NCI-H146 treated with DMSO at 0.1 percent for 48 hours (cell line): ENCODE data around the gene TLCD3B.
A peak's percentile ranks its signal among the peaks of the same experiment; 100 is the strongest.

Experiments
- DNase-seq: peaks from one replicate; lab custom pipeline; 2025; ENCODE audit not compliant: unreplicated experiment; lab: John Stamatoyannopoulos, UW

TLCD3B gene, protein sequence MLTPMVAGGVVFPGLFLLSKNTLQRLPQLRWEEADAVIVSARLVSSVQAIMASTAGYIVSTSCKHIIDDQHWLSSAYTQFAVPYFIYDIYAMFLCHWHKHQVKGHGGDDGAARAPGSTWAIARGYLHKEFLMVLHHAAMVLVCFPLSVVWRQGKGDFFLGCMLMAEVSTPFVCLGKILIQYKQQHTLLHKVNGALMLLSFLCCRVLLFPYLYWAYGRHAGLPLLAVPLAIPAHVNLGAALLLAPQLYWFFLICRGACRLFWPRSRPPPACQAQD

DNA sequence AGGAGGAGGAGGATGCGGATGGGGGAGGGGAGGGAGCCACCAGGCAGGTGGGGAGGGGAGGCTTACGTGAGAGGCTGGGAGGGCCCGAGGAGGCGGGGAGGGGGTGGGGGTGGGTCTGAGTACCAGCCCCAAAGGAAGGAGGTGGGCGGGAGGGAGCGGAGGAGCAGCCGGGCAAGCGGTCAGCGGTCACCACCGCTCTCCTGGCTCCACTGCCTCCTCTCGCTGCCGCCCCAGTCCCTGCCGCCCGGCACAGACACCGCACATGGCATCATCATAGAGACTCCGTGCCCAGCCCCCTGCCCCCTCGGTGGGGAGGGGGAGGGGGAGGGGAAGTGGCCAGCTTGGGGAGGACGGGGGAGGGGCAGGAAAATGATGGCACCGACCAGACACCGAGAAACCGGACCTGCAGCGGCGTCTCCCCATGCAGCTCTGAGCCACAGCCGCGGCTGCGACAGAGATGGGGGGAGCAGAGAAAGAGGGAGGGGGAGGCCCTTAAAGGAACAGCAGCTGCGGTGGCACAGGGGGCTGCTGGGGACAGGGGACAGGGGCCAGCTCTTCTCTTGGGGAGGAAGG lies at the start of gene TLCD3B:
TSS of gene TLCD3B (minus strand) at position 431 of the 573 bp plus-strand sequence. CDS start 744 bp downstream, outside the sequence.
- DNase-seq = peak; percentile 53

GRCh38 chr16:30079480-30079879 lies 48.4 kb upstream of the TLCD3B start:
- no peak for DNase-seq

DNA sequence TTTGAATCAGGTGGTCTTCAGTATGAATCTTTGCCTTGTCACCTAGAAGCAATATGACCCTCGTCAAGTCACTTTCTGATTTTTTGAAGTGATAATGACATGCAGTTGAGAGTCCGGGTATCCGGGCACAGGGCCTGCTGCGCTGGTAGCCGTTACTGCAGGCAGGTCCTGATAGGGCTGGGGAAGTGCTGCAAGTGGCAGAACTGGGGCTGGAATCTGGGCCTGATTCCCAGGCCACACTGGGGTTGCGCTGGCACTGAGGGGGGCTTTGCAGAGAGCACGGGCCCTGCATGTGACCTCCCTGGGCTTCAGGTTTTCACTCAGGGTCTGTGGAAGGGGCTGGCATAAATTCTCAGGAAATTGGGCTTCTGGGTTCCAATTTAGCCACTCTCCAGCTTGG lies 47.7 kb upstream of the TLCD3B start:
- DNase-seq = no peak

- no peak for DNase-seq
Measured at GRCh38 chr16:30077656-30078055, 46.6 kb upstream of the TLCD3B start.

DNA sequence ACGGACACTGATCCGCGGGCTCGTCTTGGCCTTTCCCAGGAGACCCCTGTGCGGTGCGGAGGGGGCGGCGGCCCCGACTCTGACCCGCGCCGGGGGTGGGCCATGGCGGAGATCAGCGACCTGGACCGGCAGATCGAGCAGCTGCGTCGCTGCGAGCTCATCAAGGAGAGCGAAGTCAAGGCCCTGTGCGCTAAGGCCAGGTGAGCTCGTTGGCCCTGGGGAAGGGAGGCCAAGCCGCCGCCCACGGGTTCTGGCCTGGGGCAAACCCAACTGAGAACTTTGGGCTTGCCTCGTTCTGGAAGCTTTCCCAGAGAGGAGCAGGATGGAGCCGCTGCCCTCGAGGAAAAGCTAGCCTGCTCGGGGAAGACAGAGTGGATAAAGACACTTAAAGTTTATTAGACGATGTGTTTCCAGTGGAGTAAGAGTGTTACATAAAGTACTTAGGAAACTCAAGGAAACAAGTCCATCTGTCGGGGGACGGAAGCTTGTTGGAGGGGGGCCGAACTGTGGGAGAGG lies 45.3 kb upstream of the TLCD3B start:
- DNase-seq = no peak

DNA sequence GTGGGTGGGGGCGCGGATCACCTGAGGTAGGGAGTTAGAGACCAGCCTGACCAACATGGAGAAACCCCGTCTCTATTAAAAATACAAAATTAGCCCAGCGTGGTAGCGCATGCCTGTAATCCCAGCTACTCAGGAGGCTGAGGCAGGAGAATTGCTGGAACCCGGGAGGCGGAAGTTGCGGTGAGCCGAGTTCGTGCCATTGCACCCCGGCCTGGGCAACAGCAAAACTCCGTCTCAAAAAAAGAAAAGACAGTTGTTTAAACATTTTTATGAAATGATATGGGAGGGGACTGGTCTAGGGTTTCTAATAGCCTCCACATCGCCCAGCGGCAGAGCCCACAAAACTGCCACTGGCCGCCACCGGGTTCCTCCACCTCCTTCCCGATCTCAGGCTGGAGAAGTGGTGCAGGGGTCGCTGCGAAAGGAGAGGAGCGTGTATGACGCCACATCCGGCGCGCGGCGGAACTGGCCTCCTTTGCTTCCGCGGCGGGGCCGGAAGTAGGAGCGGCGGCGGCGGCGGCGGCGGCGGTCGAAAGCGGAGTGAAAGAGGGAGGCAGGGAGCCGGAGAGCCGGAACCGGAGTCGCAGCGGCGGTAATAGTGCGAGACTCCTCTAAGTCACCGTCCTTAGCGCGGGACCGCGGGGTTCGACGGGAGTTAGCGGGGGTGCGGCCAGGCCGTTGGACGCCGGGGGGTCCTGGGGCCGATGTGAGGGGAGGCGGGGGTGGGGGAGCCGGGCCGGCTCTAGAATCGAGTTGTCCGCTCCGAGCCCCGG lies 44.6 kb upstream of the TLCD3B start, which contains the start of gene PPP4C:
TSS of gene PPP4C (plus strand) at position 492 of the 773 bp plus-strand sequence. CDS start 384 bp downstream, outside the sequence.
- peak; percentile 89 for DNase-seq

DNA sequence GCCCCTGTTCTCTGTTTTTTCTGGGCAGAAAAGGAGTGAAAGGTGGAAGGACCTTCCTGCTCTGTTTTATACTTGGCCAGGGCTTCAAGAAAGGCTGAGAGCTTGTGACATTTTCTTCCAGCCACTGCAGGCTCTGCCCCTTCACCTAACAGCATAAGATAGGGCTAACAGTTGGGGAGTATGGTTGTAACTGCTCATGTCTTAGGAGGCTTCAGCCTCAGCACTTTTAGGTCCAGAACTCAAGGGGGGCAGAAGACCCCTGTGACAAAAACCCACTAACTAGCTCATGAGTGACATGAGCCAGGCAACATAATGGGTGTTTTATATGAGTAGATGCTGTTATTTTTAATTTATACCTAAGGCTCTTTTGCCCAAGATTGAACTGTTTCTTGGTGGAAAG lies 39.4 kb upstream of the TLCD3B start:
- DNase-seq = no peak

- no peak for DNase-seq
Measured at GRCh38 chr16:30069611-30070462, 38.8 kb upstream of the TLCD3B start.

GRCh38 chr16:30068750-30069610 lies 37.9 kb upstream of the TLCD3B start:
- no peak for DNase-seq

- DNase-seq = no peak
Measured at GRCh38 chr16:30068333-30068732, 37.3 kb upstream of the TLCD3B start.

DNA sequence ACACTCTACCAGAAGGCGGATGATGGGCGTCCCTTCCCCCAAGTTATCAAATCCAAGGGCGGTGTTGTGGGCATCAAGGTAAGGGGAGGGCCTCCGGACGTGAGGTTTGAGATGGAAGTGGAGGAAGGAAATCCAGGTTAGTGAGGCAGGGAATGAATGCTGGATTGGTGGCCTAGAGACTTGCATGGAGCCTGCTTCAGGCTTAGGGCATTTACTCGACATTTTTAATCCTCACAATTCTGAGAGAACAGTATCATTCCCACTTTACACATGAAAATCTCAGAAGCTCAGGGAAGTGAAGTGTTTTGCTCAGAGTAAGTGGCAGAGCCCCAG lies 36.5 kb upstream of the TLCD3B start:
- DNase-seq = no peak

GRCh38 chr16:30066761-30067583 lies 35.9 kb upstream of the TLCD3B start:
- DNase-seq = no peak

DNA sequence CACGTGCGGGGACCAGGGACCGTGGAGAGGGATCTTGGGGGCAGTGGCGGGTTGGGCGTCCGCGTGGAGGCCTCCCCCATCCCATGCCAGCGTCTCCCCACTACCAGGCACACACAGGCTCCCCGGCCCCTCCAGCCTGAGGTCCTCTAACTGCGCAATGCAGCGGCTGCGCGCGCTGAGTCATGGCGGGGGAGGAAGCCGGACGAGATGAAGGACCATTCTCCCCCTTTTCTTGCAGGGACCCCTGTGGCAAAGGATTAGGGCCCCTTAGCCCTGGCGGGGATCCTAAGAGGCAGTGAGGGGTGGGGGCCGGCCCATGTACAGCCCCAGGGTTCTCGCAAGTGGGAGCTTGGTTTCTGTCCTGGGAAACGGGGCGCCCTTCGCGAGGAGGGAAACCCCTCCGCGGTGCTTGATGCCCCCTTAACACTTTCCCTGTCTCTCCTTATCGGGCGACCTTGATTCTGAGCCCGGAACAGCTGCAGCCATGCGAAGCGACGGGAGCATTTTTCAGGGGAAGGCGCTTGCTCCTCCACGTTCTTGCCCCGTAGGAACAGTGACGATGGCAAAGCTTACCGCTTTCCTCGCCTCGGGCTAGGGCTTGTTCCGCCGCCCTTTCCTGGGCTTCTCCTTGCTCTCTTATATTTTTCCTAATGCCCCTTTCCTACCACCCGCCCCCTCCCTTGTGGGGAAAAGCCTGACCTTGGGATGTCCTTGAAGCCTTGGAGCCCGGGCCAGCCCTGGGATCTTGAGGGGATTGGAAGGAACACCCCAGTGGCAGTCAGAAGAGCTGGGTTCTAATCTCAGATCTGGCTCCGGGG lies 35.1 kb upstream of the TLCD3B start:
- no peak for DNase-seq

- peak; percentile 97 for DNase-seq
Measured at GRCh38 chr16:30065102-30065942, 34.3 kb upstream of the TLCD3B start, which contains the start of gene ALDOA. Gene ALDOA, plus strand, starts transcription at chr16:30065760. Its CDS starts 1,138 bp downstream, at chr16:30066898.

- no peak for DNase-seq
Measured at GRCh38 chr16:30064729-30065101, 33.6 kb upstream of the TLCD3B start.

GRCh38 chr16:30063893-30064728 lies 33.0 kb upstream of the TLCD3B start:
- peak; percentile 66 for DNase-seq
